Measurements from ENCODE around the gene ZNF317. TPM values are rescaled to one million over a fixed set of nuclear protein-coding genes. Genes with fewer than 3 reads are reported as not detected.

The ZNF317 gene
- total and polyA plus RNA-seq, 12 donors = 18.3 to 69.7 (median 28.1) TPM

GRCh38 chr19:9146882-9147281, 6.7 kb downstream of the ZNF317 start:
- Histone ChIP-seq H3K36me3 (replicated peaks in 1 of 2) (peaks cover 0 to 4% of the 10 kb centered on the region in 2 donors), H3K27ac (no peak overlapping the region), H3K9me3 (replicated peaks in 1 of 3) (peaks cover 0 to 12% (median 0%) of the 10 kb centered on the region in 3 donors), H3K27me3 (no peaks in the 10 kb centered on the region), H3K4me1 (replicated peaks in 1 of 2) (peaks cover 0 to 4% of the 10 kb centered on the region in 2 donors), H3K4me3 (no peak overlapping the region)
- intact Hi-C loops (cut with DNase I) = loop anchor here in 1 of 2 donors (10.0 kb wide), 1 partner anchor 668 kb away; the partner anchor contains the start of gene FBXL12
- WGBS, 4 donors = 91 to 100% (median 94%) methylated on average over 1 of the region's 1 CpG
- DNase-seq = no peak
- no peak for TF ChIP-seq POLR2A (IDR thresholded peaks at IDR 0.05)
- no peak for TF ChIP-seq CTCF (IDR thresholded peaks at IDR 0.05)

GRCh38 chr19:9148697-9149096, 8.5 kb downstream of the ZNF317 start:
- DNase-seq = peak in 1 of 7 donors; percentile 10
- H3K4me3 ChIP-seq = no peak overlapping the region
- H3K36me3 ChIP-seq (replicated peaks in 1 of 2) = peaks cover 0 to 4% of the 10 kb centered on the region in 2 donors
- no peaks in the 10 kb centered on the region for H3K4me1 ChIP-seq (replicated peaks in 1 of 2)
- TF ChIP-seq POLR2A (IDR thresholded peaks at IDR 0.05) (no peak), CTCF (IDR thresholded peaks at IDR 0.05) (no peak)
- peaks cover 0 to 12% (median 3%) of the 10 kb centered on the region in 3 donors for H3K9me3 ChIP-seq (replicated peaks in 1 of 3)
- H3K27me3 ChIP-seq = no peaks in the 10 kb centered on the region
- no peak overlapping the region for H3K27ac ChIP-seq
- WGBS, 4 donors = 94 to 98% (median 95%) methylated on average over 3 of the region's 3 CpGs
- intact Hi-C loops (cut with DNase I) = loop anchor here in 1 of 2 donors (10.0 kb wide), 1 partner anchor 666 kb away; the partner anchor contains the start of gene FBXL12

- peak in 1 of 7 donors; percentile 17 for DNase-seq
- Histone ChIP-seq H3K4me3 (no peak overlapping the region), H3K36me3 (replicated peaks in 1 of 2) (peaks cover 0 to 4% of the 10 kb centered on the region in 2 donors), H3K27ac (no peak overlapping the region), H3K27me3 (no peaks in the 10 kb centered on the region), H3K9me3 (replicated peaks in 1 of 3) (peaks cover 0 to 6% (median 3%) of the 10 kb centered on the region in 3 donors), H3K4me1 (replicated peaks in 1 of 2) (no peaks in the 10 kb centered on the region)
- 79 to 91% (median 90%) methylated on average over 4 of the region's 4 CpGs for WGBS, 4 donors
- intact Hi-C loops (cut with DNase I) = loop anchor here in 1 of 2 donors (10.0 kb wide), 1 partner anchor 665 kb away; the partner anchor contains the start of gene FBXL12
- TF ChIP-seq POLR2A (IDR thresholded peaks at IDR 0.05) (no peak), CTCF (IDR thresholded peaks at IDR 0.05) (no peak)
Measured at GRCh38 chr19:9149997-9150396, 9.8 kb downstream of the ZNF317 start.

- Histone ChIP-seq H3K27ac (no peak overlapping the region), H3K36me3 (replicated peaks in 1 of 2) (peaks cover 0 to 4% of the 10 kb centered on the region in 2 donors), H3K9me3 (replicated peaks in 1 of 3) (peaks cover 0 to 3% (median 0%) of the 10 kb centered on the region in 3 donors), H3K4me1 (replicated peaks in 1 of 2) (no peaks in the 10 kb centered on the region), H3K4me3 (no peak overlapping the region), H3K27me3 (no peaks in the 10 kb centered on the region)
- TF ChIP-seq POLR2A (IDR thresholded peaks at IDR 0.05) = no peak
- intact Hi-C loops (cut with DNase I) = no loop called here
- DNase-seq = peak in 1 of 7 donors; percentile 35
- WGBS, 4 donors = 95 to 98% (median 97%) methylated on average over 5 of the region's 5 CpGs
Measured at GRCh38 chr19:9150650-9151049, 10.5 kb downstream of the ZNF317 start.

- no peak for TF ChIP-seq CTCF (IDR thresholded peaks at IDR 0.05)
- no peak for TF ChIP-seq POLR2A (IDR thresholded peaks at IDR 0.05)
- peaks cover 0 to 8% of the 10 kb centered on the region in 2 donors for H3K36me3 ChIP-seq (replicated peaks in 1 of 2)
Measured at GRCh38 chr19:9151367-9151766, 11.2 kb downstream of the ZNF317 start.

More at GRCh38 chr19:9151367-9151766, 11.2 kb downstream of the ZNF317 start:
- intact Hi-C loops (cut with DNase I) = no loop called here
- Histone ChIP-seq H3K27me3 (no peaks in the 10 kb centered on the region), H3K9me3 (replicated peaks in 1 of 3) (peaks cover 0 to 3% (median 0%) of the 10 kb centered on the region in 3 donors), H3K27ac (no peak overlapping the region), H3K4me1 (replicated peaks in 1 of 2) (no peaks in the 10 kb centered on the region), H3K4me3 (no peak overlapping the region)
- WGBS, 4 donors = 95 to 98% (median 97%) methylated on average over 5 of the region's 5 CpGs
- DNase-seq = peak in 1 of 7 donors; percentile 20

Data from adrenal gland (tissue), 12 donors.